ENCODE results near the gene CDH20. TPM values are rescaled to one million over a fixed set of nuclear protein-coding genes. Genes with fewer than 3 reads are reported as not detected.

The CDH20 gene
- total RNA-seq, 1 experiment from 2014 or later, result not detected

DNA sequence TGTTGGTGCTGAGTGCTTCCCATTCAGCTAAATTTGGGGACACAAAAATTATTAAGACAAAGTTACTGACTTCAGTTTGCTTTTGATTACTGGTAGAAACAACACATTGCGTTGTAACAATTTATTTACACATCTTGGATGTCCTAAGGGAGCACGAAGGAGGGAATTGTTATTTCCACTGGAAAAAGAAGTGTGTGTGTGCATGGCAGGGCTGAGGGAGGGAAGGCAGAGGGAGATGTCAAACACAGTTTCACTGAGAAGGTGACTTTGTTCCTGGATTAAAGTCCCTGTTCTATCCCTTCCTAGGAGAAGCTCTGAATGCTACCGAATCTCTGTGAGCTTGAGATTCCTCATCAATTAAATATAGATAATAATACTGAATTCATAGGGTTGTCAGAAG is 3.8 kb upstream of the CDH20 start:
- DNase-seq, result no peak
- no peaks in the 10 kb centered on the region for H3K9me3 ChIP-seq (ENCODE audit: low read length)
- H3K27ac ChIP-seq (ENCODE audit: low read length), result no peak overlapping the region
- no peak overlapping the region for H2AFZ ChIP-seq (ENCODE audit: low read length)
- intact Hi-C loops (cut with micrococcal nuclease), result no loop called here
- H3K79me2 ChIP-seq (ENCODE audit: low read length), result no peaks in the 10 kb centered on the region
- no peak overlapping the region for H3K4me3 ChIP-seq (ENCODE audit: low read length)
- H3K9me2 ChIP-seq (replicated peaks; ENCODE audit: low read length), result no peaks in the 10 kb centered on the region
- H3K9ac ChIP-seq (ENCODE audit: low read length), result no peak overlapping the region
- no peaks in the 10 kb centered on the region for H3K4me1 ChIP-seq (ENCODE audit: insufficient read depth, low read length)
- H3K27me3 ChIP-seq (ENCODE audit: low read length), result peaks cover 17% of the 10 kb centered on the region
- TF ChIP-seq EZH2 (IDR thresholded peaks at IDR 0.05; ENCODE audit: low read length, unreplicated experiment) (no peak), EZH2phosphoT487 (IDR thresholded peaks at IDR 0.05; ENCODE audit: borderline replicate concordance, low read length) (no peak)
- TF ChIP-seq, protein P1, sequence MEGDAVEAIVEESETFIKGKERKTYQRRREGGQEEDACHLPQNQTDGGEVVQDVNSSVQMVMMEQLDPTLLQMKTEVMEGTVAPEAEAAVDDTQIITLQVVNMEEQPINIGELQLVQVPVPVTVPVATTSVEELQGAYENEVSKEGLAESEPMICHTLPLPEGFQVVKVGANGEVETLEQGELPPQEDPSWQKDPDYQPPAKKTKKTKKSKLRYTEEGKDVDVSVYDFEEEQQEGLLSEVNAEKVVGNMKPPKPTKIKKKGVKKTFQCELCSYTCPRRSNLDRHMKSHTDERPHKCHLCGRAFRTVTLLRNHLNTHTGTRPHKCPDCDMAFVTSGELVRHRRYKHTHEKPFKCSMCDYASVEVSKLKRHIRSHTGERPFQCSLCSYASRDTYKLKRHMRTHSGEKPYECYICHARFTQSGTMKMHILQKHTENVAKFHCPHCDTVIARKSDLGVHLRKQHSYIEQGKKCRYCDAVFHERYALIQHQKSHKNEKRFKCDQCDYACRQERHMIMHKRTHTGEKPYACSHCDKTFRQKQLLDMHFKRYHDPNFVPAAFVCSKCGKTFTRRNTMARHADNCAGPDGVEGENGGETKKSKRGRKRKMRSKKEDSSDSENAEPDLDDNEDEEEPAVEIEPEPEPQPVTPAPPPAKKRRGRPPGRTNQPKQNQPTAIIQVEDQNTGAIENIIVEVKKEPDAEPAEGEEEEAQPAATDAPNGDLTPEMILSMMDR (conservative IDR thresholded peaks at IDR 0.05; ENCODE audit: low read depth, low read length), result no peak
- POLR2A ChIA-PET (ENCODE audit: unreplicated experiment), result no interaction called here
- no peaks in the 10 kb centered on the region for H3K36me3 ChIP-seq (ENCODE audit: low read depth, low read length)
- H3K4me2 ChIP-seq (ENCODE audit: low read length), result no peak overlapping the region
- CTCF ChIA-PET, result no interaction called here
- H4K20me1 ChIP-seq (ENCODE audit: low read length), result no peaks in the 10 kb centered on the region
- BruUV-seq (replicated peaks), result no TSS peak
- H3F3A ChIP-seq (ENCODE audit: low read length, unreplicated experiment), result no peaks in the 10 kb centered on the region
- ATAC-seq, result no peak

DNA sequence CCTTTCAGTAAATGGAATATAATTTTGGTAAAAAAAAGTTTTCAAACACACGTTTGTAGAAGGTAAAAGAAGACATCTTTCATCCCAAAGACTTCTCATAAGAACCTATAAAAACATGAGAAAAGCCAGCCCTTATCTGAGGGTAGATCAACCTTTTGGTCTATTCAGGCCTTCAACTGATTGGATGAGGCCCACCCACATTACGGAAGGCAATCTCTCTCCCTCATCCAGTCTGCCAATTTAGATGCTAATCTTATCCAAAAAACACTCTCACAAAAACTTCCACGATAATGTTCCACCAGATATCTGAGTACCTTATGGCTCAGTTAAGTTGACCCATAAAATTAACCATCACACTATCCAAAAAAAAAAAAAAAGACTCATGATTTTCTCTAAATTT is 2.2 kb upstream of the CDH20 start:
- peaks cover 29% of the 10 kb centered on the region for H3K27me3 ChIP-seq (ENCODE audit: low read length)
- H3K9ac ChIP-seq (ENCODE audit: low read length), result no peak overlapping the region
- no peaks in the 10 kb centered on the region for H3K4me1 ChIP-seq (ENCODE audit: insufficient read depth, low read length)
- H3K27ac ChIP-seq (ENCODE audit: low read length), result no peak overlapping the region
- ChIA-PET CTCF (no interaction called here), POLR2A (ENCODE audit: unreplicated experiment) (no interaction called here)
- H3K9me3 ChIP-seq (ENCODE audit: low read length), result no peaks in the 10 kb centered on the region
- H3K9me2 ChIP-seq (replicated peaks; ENCODE audit: low read length), result no peaks in the 10 kb centered on the region
- no peak overlapping the region for H2AFZ ChIP-seq (ENCODE audit: low read length)
- intact Hi-C loops (cut with micrococcal nuclease), result no loop called here
- no peaks in the 10 kb centered on the region for H3F3A ChIP-seq (ENCODE audit: low read length, unreplicated experiment)
- no TSS peak for BruUV-seq (replicated peaks)
- H3K4me3 ChIP-seq (ENCODE audit: low read length), result no peak overlapping the region
- TF ChIP-seq EZH2 (IDR thresholded peaks at IDR 0.05; ENCODE audit: low read length, unreplicated experiment), result no peak
- TF ChIP-seq EZH2phosphoT487 (IDR thresholded peaks at IDR 0.05; ENCODE audit: borderline replicate concordance, low read length), result no peak
- TF ChIP-seq, protein P1 (conservative IDR thresholded peaks at IDR 0.05; ENCODE audit: low read depth, low read length), result no peak
- H3K4me2 ChIP-seq (ENCODE audit: low read length), result no peak overlapping the region
- ATAC-seq (no peak), DNase-seq (no peak)
- H4K20me1 ChIP-seq (ENCODE audit: low read length), result no peaks in the 10 kb centered on the region
- H3K79me2 ChIP-seq (ENCODE audit: low read length), result no peaks in the 10 kb centered on the region
- H3K36me3 ChIP-seq (ENCODE audit: low read depth, low read length), result no peaks in the 10 kb centered on the region

DNA sequence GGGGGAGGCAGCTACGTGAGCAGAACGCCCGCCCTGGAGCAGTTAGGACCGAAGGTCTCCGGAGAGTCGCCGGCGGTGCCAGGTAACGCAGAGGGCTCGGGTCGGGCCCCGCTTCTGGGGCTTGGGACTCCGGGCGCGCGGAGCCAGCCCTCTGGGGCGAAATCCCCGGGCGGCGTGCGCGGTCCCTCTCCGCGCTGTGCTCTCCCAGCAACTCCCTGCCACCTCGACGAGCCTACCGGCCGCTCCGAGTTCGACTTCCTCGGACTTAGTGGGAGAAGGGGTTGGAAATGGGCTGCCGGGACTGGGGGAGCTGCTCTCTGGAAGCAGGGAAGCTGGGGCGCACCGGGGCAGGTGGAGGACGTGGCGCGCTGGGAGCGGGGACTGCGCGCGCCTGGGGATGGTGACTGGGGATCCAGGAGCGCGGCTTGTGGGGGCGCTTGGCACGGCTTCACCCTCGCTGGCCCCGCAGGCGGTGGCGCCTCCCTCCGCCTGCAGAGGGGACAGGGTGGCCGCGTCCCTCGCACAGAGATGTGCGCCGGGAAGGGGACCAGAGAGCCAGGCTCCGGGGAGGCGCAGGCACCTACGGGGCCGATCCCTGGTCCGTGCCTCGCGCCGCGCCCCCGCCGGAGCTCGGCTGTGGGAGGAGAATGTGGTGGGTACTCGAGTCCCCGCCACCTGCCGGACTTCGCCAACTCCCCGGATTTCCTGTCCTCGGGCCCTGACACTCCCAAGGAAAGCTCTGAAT is 688 bp downstream of the CDH20 start:
- no TSS peak for BruUV-seq (replicated peaks)
- no peak for ATAC-seq
- Histone ChIP-seq H3K36me3 (ENCODE audit: low read depth, low read length) (no peaks in the 10 kb centered on the region), H2AFZ (ENCODE audit: low read length) (no peak overlapping the region), H3K27me3 (ENCODE audit: low read length) (peaks cover 28% of the 10 kb centered on the region), H3K79me2 (ENCODE audit: low read length) (no peaks in the 10 kb centered on the region), H3K9me2 (replicated peaks; ENCODE audit: low read length) (no peaks in the 10 kb centered on the region), H3K4me2 (ENCODE audit: low read length) (no peak overlapping the region), H3K9me3 (ENCODE audit: low read length) (no peaks in the 10 kb centered on the region), H3K4me1 (ENCODE audit: insufficient read depth, low read length) (no peaks in the 10 kb centered on the region), H3K9ac (ENCODE audit: low read length) (no peak overlapping the region), H3K4me3 (ENCODE audit: low read length) (no peak overlapping the region), H3F3A (ENCODE audit: low read length, unreplicated experiment) (no peaks in the 10 kb centered on the region), H3K27ac (ENCODE audit: low read length) (no peak overlapping the region), H4K20me1 (ENCODE audit: low read length) (no peaks in the 10 kb centered on the region)
- no peak for DNase-seq
- intact Hi-C loops (cut with micrococcal nuclease), result no loop called here
- ChIA-PET CTCF (no interaction called here), POLR2A (ENCODE audit: unreplicated experiment) (no interaction called here)
- TF ChIP-seq, protein P1 (conservative IDR thresholded peaks at IDR 0.05; ENCODE audit: low read depth, low read length), result no peak
- no peak for TF ChIP-seq EZH2phosphoT487 (IDR thresholded peaks at IDR 0.05; ENCODE audit: borderline replicate concordance, low read length)
- no peak for TF ChIP-seq EZH2 (IDR thresholded peaks at IDR 0.05; ENCODE audit: low read length, unreplicated experiment)
